ENCODE results near the gene MYMK.

The MYMK gene

GRCh38 chr9:133536536-133536935, 11.8 kb upstream of the MYMK start:
- H2BK120ac ChIP-seq (ENCODE audit: low read depth, low read length) = no peak overlapping the region
- DNase-seq = no peak
- no peak overlapping the region for H3K4ac ChIP-seq (ENCODE audit: low read depth, low read length)

GRCh38 chr9:133536080-133536479, 11.3 kb upstream of the MYMK start:
- H3K36me3 ChIP-seq (ENCODE audit: control insufficient read depth, insufficient read depth, low read length) = no peaks in the 10 kb centered on the region
- H2AK5ac ChIP-seq (ENCODE audit: low read length) = no peak overlapping the region
- no peak overlapping the region for H3K9ac ChIP-seq (ENCODE audit: low read length)
- H3K79me1 ChIP-seq (ENCODE audit: low read length) = no peaks in the 10 kb centered on the region
- WGBS (ENCODE audit: extremely low coverage, insufficient coverage, low lambda C conversion rate) = no CpG with 5 or more reads among the region's 11 CpGs
- H2BK5ac ChIP-seq (ENCODE audit: low read length) = no peak overlapping the region
- H4K8ac ChIP-seq (ENCODE audit: low read depth, low read length) = no peak overlapping the region
- peaks cover 10% of the 10 kb centered on the region for H3K4me1 ChIP-seq (ENCODE audit: control insufficient read depth, low read depth, low read length)
- no peak overlapping the region for H2BK120ac ChIP-seq (ENCODE audit: low read depth, low read length)
- H2BK15ac ChIP-seq (replicated peaks; ENCODE audit: low read depth) = no peak overlapping the region
- no peak overlapping the region for H3K27ac ChIP-seq (ENCODE audit: low read depth, low read length)
- H3K18ac ChIP-seq (ENCODE audit: low read length) = no peak overlapping the region
- no peak overlapping the region for H3K56ac ChIP-seq (ENCODE audit: low read length)
- H3K27me3 ChIP-seq (ENCODE audit: insufficient read depth, low read length, poor library complexity) = no peaks in the 10 kb centered on the region
- H3K4me2 ChIP-seq (ENCODE audit: low read length) = no peak overlapping the region
- H3K23ac ChIP-seq (ENCODE audit: low read length) = no peak overlapping the region
- H3K4me3 ChIP-seq (ENCODE audit: low read length) = no peak overlapping the region
- no peak for DNase-seq
- no peak overlapping the region for H4K5ac ChIP-seq (ENCODE audit: low read length)
- H3K79me2 ChIP-seq (ENCODE audit: control insufficient read depth, insufficient read depth, low read length) = no peaks in the 10 kb centered on the region
- H3K4ac ChIP-seq (ENCODE audit: low read depth, low read length) = no peak overlapping the region

More at GRCh38 chr9:133536536-133536935, 11.8 kb upstream of the MYMK start:
- no peak overlapping the region for H2BK15ac ChIP-seq (replicated peaks; ENCODE audit: low read depth)
- no peak overlapping the region for H4K5ac ChIP-seq (ENCODE audit: low read length)
- H3K79me2 ChIP-seq (ENCODE audit: control insufficient read depth, insufficient read depth, low read length) = no peaks in the 10 kb centered on the region
- no peak overlapping the region for H3K27ac ChIP-seq (ENCODE audit: low read depth, low read length)
- H3K4me1 ChIP-seq (ENCODE audit: control insufficient read depth, low read depth, low read length) = peaks cover 10% of the 10 kb centered on the region
- no peak overlapping the region for H3K23ac ChIP-seq (ENCODE audit: low read length)
- H3K4me2 ChIP-seq (ENCODE audit: low read length) = no peak overlapping the region
- H3K27me3 ChIP-seq (ENCODE audit: insufficient read depth, low read length, poor library complexity) = no peaks in the 10 kb centered on the region
- H2AK5ac ChIP-seq (ENCODE audit: low read length) = no peak overlapping the region
- no peak overlapping the region for H3K56ac ChIP-seq (ENCODE audit: low read length)
- no CpG with 5 or more reads among the region's 9 CpGs for WGBS (ENCODE audit: extremely low coverage, insufficient coverage, low lambda C conversion rate)
- H2BK5ac ChIP-seq (ENCODE audit: low read length) = no peak overlapping the region
- H3K18ac ChIP-seq (ENCODE audit: low read length) = no peak overlapping the region
- no peaks in the 10 kb centered on the region for H3K36me3 ChIP-seq (ENCODE audit: control insufficient read depth, insufficient read depth, low read length)
- H3K79me1 ChIP-seq (ENCODE audit: low read length) = no peaks in the 10 kb centered on the region
- no peak overlapping the region for H3K4me3 ChIP-seq (ENCODE audit: low read length)
- no peak overlapping the region for H3K9ac ChIP-seq (ENCODE audit: low read length)
- no peak overlapping the region for H4K8ac ChIP-seq (ENCODE audit: low read depth, low read length)

- no peak overlapping the region for H4K8ac ChIP-seq (ENCODE audit: low read depth, low read length)
- H2BK5ac ChIP-seq (ENCODE audit: low read length) = no peak overlapping the region
- no peak overlapping the region for H2BK15ac ChIP-seq (replicated peaks; ENCODE audit: low read depth)
- H4K5ac ChIP-seq (ENCODE audit: low read length) = no peak overlapping the region
- H3K79me1 ChIP-seq (ENCODE audit: low read length) = no peaks in the 10 kb centered on the region
- no peak overlapping the region for H3K4me2 ChIP-seq (ENCODE audit: low read length)
- no peaks in the 10 kb centered on the region for H3K27me3 ChIP-seq (ENCODE audit: insufficient read depth, low read length, poor library complexity)
- H3K9ac ChIP-seq (ENCODE audit: low read length) = no peak overlapping the region
- WGBS (ENCODE audit: extremely low coverage, insufficient coverage, low lambda C conversion rate) = no CpG with 5 or more reads among the region's 13 CpGs
- H3K23ac ChIP-seq (ENCODE audit: low read length) = no peak overlapping the region
- no peak overlapping the region for H2AK5ac ChIP-seq (ENCODE audit: low read length)
- H3K36me3 ChIP-seq (ENCODE audit: control insufficient read depth, insufficient read depth, low read length) = no peaks in the 10 kb centered on the region
- no peak overlapping the region for H3K4ac ChIP-seq (ENCODE audit: low read depth, low read length)
- no peak for DNase-seq
- H3K18ac ChIP-seq (ENCODE audit: low read length) = no peak overlapping the region
- no peaks in the 10 kb centered on the region for H3K79me2 ChIP-seq (ENCODE audit: control insufficient read depth, insufficient read depth, low read length)
- no peak overlapping the region for H3K4me3 ChIP-seq (ENCODE audit: low read length)
- H3K56ac ChIP-seq (ENCODE audit: low read length) = peak overlapping the region; percentile 86
- H3K4me1 ChIP-seq (ENCODE audit: control insufficient read depth, low read depth, low read length) = peaks cover 9% of the 10 kb centered on the region
- no peak overlapping the region for H2BK120ac ChIP-seq (ENCODE audit: low read depth, low read length)
- H3K27ac ChIP-seq (ENCODE audit: low read depth, low read length) = no peak overlapping the region
Measured at GRCh38 chr9:133535306-133535877, 10.6 kb upstream of the MYMK start.

- H2AK5ac ChIP-seq (ENCODE audit: low read length) = no peak within 1 kb of the TSS
- no peak within 1 kb of the TSS for H4K5ac ChIP-seq (ENCODE audit: low read length)
- peak within 1 kb of the TSS; percentile 34 for H3K4me2 ChIP-seq (ENCODE audit: low read length)
- peak within 1 kb of the TSS; percentile 52 for H3K18ac ChIP-seq (ENCODE audit: low read length)
- H4K8ac ChIP-seq (ENCODE audit: low read depth, low read length) = no peak within 1 kb of the TSS
- H3K23ac ChIP-seq (ENCODE audit: low read length) = no peak within 1 kb of the TSS
- H3K9ac ChIP-seq (ENCODE audit: low read length) = peak within 1 kb of the TSS; percentile 51
- WGBS (ENCODE audit: extremely low coverage, insufficient coverage, low lambda C conversion rate) = no CpG with 5 or more reads among the region's 70 CpGs
- H3K56ac ChIP-seq (ENCODE audit: low read length) = peak within 1 kb of the TSS; percentile 86
- H3K4ac ChIP-seq (ENCODE audit: low read depth, low read length) = no peak within 1 kb of the TSS
- no peaks in the 10 kb centered on the region for H3K36me3 ChIP-seq (ENCODE audit: control insufficient read depth, insufficient read depth, low read length)
- no peak within 1 kb of the TSS for H3K27ac ChIP-seq (ENCODE audit: low read depth, low read length)
- H3K27me3 ChIP-seq (ENCODE audit: insufficient read depth, low read length, poor library complexity) = no peaks in the 10 kb centered on the region
- no peaks in the 10 kb centered on the region for H3K79me2 ChIP-seq (ENCODE audit: control insufficient read depth, insufficient read depth, low read length)
- H3K79me1 ChIP-seq (ENCODE audit: low read length) = no peaks in the 10 kb centered on the region
- H2BK15ac ChIP-seq (replicated peaks; ENCODE audit: low read depth) = no peak within 1 kb of the TSS
- no peak within 1 kb of the TSS for H2BK120ac ChIP-seq (ENCODE audit: low read depth, low read length)
- no peak within 1 kb of the TSS for H2BK5ac ChIP-seq (ENCODE audit: low read length)
- DNase-seq = peak; percentile 74
- no peak within 1 kb of the TSS for H3K4me3 ChIP-seq (ENCODE audit: low read length)
- H3K4me1 ChIP-seq (ENCODE audit: control insufficient read depth, low read depth, low read length) = peaks cover 4% of the 10 kb centered on the region
Measured at GRCh38 chr9:133534346-133535291, 9.9 kb upstream of the MYMK start, which contains the start of gene ADAMTSL2. Gene ADAMTSL2 (plus strand): TSS chr9:133534704. CDS start chr9:133536713, 2,009 bp downstream.

- H4K5ac ChIP-seq (ENCODE audit: low read length) = no peak overlapping the region
- DNase-seq = no peak
- H2BK120ac ChIP-seq (ENCODE audit: low read depth, low read length) = no peak overlapping the region
- H3K36me3 ChIP-seq (ENCODE audit: control insufficient read depth, insufficient read depth, low read length) = no peaks in the 10 kb centered on the region
- H3K23ac ChIP-seq (ENCODE audit: low read length) = no peak overlapping the region
- no peaks in the 10 kb centered on the region for H3K27me3 ChIP-seq (ENCODE audit: insufficient read depth, low read length, poor library complexity)
- peak overlapping the region; percentile 57 for H3K56ac ChIP-seq (ENCODE audit: low read length)
- H3K18ac ChIP-seq (ENCODE audit: low read length) = peak overlapping the region; percentile 52
- H3K9ac ChIP-seq (ENCODE audit: low read length) = no peak overlapping the region
- H3K4me2 ChIP-seq (ENCODE audit: low read length) = no peak overlapping the region
- no peak overlapping the region for H4K8ac ChIP-seq (ENCODE audit: low read depth, low read length)
- no peak overlapping the region for H3K4me3 ChIP-seq (ENCODE audit: low read length)
- no peak overlapping the region for H3K27ac ChIP-seq (ENCODE audit: low read depth, low read length)
- no peaks in the 10 kb centered on the region for H3K4me1 ChIP-seq (ENCODE audit: control insufficient read depth, low read depth, low read length)
- no CpG with 5 or more reads among the region's 9 CpGs for WGBS (ENCODE audit: extremely low coverage, insufficient coverage, low lambda C conversion rate)
- no peak overlapping the region for H2AK5ac ChIP-seq (ENCODE audit: low read length)
- H3K79me2 ChIP-seq (ENCODE audit: control insufficient read depth, insufficient read depth, low read length) = no peaks in the 10 kb centered on the region
- H3K79me1 ChIP-seq (ENCODE audit: low read length) = no peaks in the 10 kb centered on the region
- H2BK5ac ChIP-seq (ENCODE audit: low read length) = no peak overlapping the region
- H2BK15ac ChIP-seq (replicated peaks; ENCODE audit: low read depth) = no peak overlapping the region
- no peak overlapping the region for H3K4ac ChIP-seq (ENCODE audit: low read depth, low read length)
Measured at GRCh38 chr9:133533857-133534256, 9.1 kb upstream of the MYMK start.

All from mesendoderm (in vitro differentiated cells).